ENCODE results near the gene WNT3A. TPM values are rescaled to one million over a fixed set of nuclear protein-coding genes. Genes with fewer than 3 reads are reported as not detected.

WNT3A gene
- total and polyA plus RNA-seq, 3 experiments from 2014 or later = not detected

- H3K27ac Mint-ChIP-seq = peak overlapping the region in 7 of 8 donors; percentile 47 to 96 (median 61)
- Histone ChIP-seq H3K9me3 (ENCODE audit: low read length) (no peaks in the 10 kb centered on the region), H3K27me3 (ENCODE audit: insufficient read depth, low read length, poor library complexity, severe bottlenecking) (no peaks in the 10 kb centered on the region), H3K36me3 (ENCODE audit: insufficient read depth, low read length) (peaks cover 13% of the 10 kb centered on the region), H3K4me3 (ENCODE audit: low read length) (no peak overlapping the region), H3K27ac (ENCODE audit: low read depth, low read length) (no peak overlapping the region), H3K4me1 (ENCODE audit: insufficient read depth, low read length) (peaks cover 30% of the 10 kb centered on the region)
- H3K9me3 Mint-ChIP-seq = no peaks in the 10 kb centered on the region
- peaks cover 0 to 40% (median 5%) of the 10 kb centered on the region in 3 donors for H3K36me3 Mint-ChIP-seq
- H3K27me3 Mint-ChIP-seq = peaks cover 0 to 2% of the 10 kb centered on the region in 2 donors
- H3K4me1 Mint-ChIP-seq = peaks cover 27 to 51% (median 31%) of the 10 kb centered on the region in 3 donors
- H3K4me3 Mint-ChIP-seq = peak overlapping the region; percentile 63 to 94 (median 92)
- no peak for DNase-seq
- ChIA-PET POLR2A (no interaction called here), CTCF (no interaction called here)
These were observed 97.9 kb downstream of the WNT3A start for GRCh38 chr1:228104526-228105269.

- H3K4me1 Mint-ChIP-seq = peaks cover 30 to 57% (median 37%) of the 10 kb centered on the region in 3 donors
- H3K9me3 Mint-ChIP-seq = no peaks in the 10 kb centered on the region
- peak overlapping the region in 3 of 8 donors; percentile 85 to 96 (median 93) for H3K27ac Mint-ChIP-seq
- H3K27me3 ChIP-seq (ENCODE audit: insufficient read depth, low read length, poor library complexity, severe bottlenecking) = no peaks in the 10 kb centered on the region
- CTCF ChIA-PET = interaction anchor here (1.2 kb wide), 1 partner anchor 61 kb away, joined by 3 read pairs; no protein-coding TSS in a partner anchor
- H3K27me3 Mint-ChIP-seq = no peaks in the 10 kb centered on the region
- H3K4me3 Mint-ChIP-seq = peak overlapping the region in 2 of 7 donors; percentile 63 to 94
- no peak overlapping the region for H3K4me3 ChIP-seq (ENCODE audit: low read length)
- no peaks in the 10 kb centered on the region for H3K9me3 ChIP-seq (ENCODE audit: low read length)
- H3K36me3 ChIP-seq (ENCODE audit: insufficient read depth, low read length) = peaks cover 13% of the 10 kb centered on the region
- DNase-seq = no peak
- peaks cover 38% of the 10 kb centered on the region for H3K4me1 ChIP-seq (ENCODE audit: insufficient read depth, low read length)
- POLR2A ChIA-PET = interaction anchor here (0.5 to 1.5 kb wide), 2 partner anchors 34 to 381 kb away, joined by 3 to 4 read pairs; no protein-coding TSS in a partner anchor
- peaks cover 0 to 33% (median 5%) of the 10 kb centered on the region in 3 donors for H3K36me3 Mint-ChIP-seq
- no peak overlapping the region for H3K27ac ChIP-seq (ENCODE audit: low read depth, low read length)
These were observed 98.6 kb downstream of the WNT3A start for GRCh38 chr1:228105270-228105995.

- H3K4me1 ChIP-seq (ENCODE audit: insufficient read depth, low read length) = peaks cover 38% of the 10 kb centered on the region
- no peak overlapping the region for H3K4me3 ChIP-seq (ENCODE audit: low read length)
- H3K27ac ChIP-seq (ENCODE audit: low read depth, low read length) = no peak overlapping the region
- H3K9me3 Mint-ChIP-seq = no peaks in the 10 kb centered on the region
- H3K4me1 Mint-ChIP-seq = peaks cover 30 to 52% (median 34%) of the 10 kb centered on the region in 3 donors
- peaks cover 0 to 31% (median 5%) of the 10 kb centered on the region in 3 donors for H3K36me3 Mint-ChIP-seq
- no peaks in the 10 kb centered on the region for H3K9me3 ChIP-seq (ENCODE audit: low read length)
- ChIA-PET POLR2A (interaction anchor here (0.5 to 1.5 kb wide), 3 partner anchors 33 to 380 kb away, joined by 3 to 4 read pairs (median 3); no protein-coding TSS in a partner anchor), CTCF (interaction anchor here (1.0 to 1.2 kb wide), 2 partner anchors 59 to 60 kb away, joined by 3 read pairs; no protein-coding TSS in a partner anchor)
- H3K27ac Mint-ChIP-seq = peak overlapping the region in 4 of 8 donors; percentile 17 to 85 (median 42)
- peak overlapping the region in 5 of 7 donors; percentile 29 to 94 (median 50) for H3K4me3 Mint-ChIP-seq
- H3K36me3 ChIP-seq (ENCODE audit: insufficient read depth, low read length) = peaks cover 13% of the 10 kb centered on the region
- H3K27me3 ChIP-seq (ENCODE audit: insufficient read depth, low read length, poor library complexity, severe bottlenecking) = no peaks in the 10 kb centered on the region
- H3K27me3 Mint-ChIP-seq = peaks cover 0 to 2% of the 10 kb centered on the region in 2 donors
- DNase-seq = no peak
These were observed 99.4 kb downstream of the WNT3A start for GRCh38 chr1:228105996-228106799.

- Mint-ChIP-seq H3K9me3 (no peaks in the 10 kb centered on the region), H3K36me3 (peaks cover 0 to 26% (median 3%) of the 10 kb centered on the region in 3 donors), H3K27ac (peak overlapping the region in 4 of 8 donors; percentile 26 to 95 (median 66)), H3K4me3 (peak overlapping the region in 6 of 7 donors; percentile 23 to 61 (median 49)), H3K4me1 (peaks cover 24 to 47% (median 28%) of the 10 kb centered on the region in 3 donors), H3K27me3 (peaks cover 0 to 2% of the 10 kb centered on the region in 2 donors)
- Histone ChIP-seq H3K27me3 (ENCODE audit: insufficient read depth, low read length, poor library complexity, severe bottlenecking) (no peaks in the 10 kb centered on the region), H3K36me3 (ENCODE audit: insufficient read depth, low read length) (peaks cover 13% of the 10 kb centered on the region), H3K9me3 (ENCODE audit: low read length) (no peaks in the 10 kb centered on the region), H3K4me1 (ENCODE audit: insufficient read depth, low read length) (peaks cover 33% of the 10 kb centered on the region), H3K27ac (ENCODE audit: low read depth, low read length) (no peak overlapping the region), H3K4me3 (ENCODE audit: low read length) (no peak overlapping the region)
- DNase-seq = no peak
- ChIA-PET POLR2A (interaction anchor here (0.8 to 1.5 kb wide), 2 partner anchors 48 to 380 kb away, joined by 3 read pairs; no protein-coding TSS in a partner anchor), CTCF (interaction anchor here (1.0 to 1.1 kb wide), 2 partner anchors 58 to 394 kb away, joined by 3 read pairs; no protein-coding TSS in a partner anchor)
These were observed 99.9 kb downstream of the WNT3A start for GRCh38 chr1:228106800-228107054.

GRCh38 chr1:228107636-228108035 is 100.8 kb downstream of the WNT3A start:
- Histone ChIP-seq H3K4me3 (ENCODE audit: low read length) (no peak overlapping the region), H3K27ac (ENCODE audit: low read depth, low read length) (no peak overlapping the region), H3K9me3 (ENCODE audit: low read length) (no peaks in the 10 kb centered on the region), H3K27me3 (ENCODE audit: insufficient read depth, low read length, poor library complexity, severe bottlenecking) (no peaks in the 10 kb centered on the region), H3K36me3 (ENCODE audit: insufficient read depth, low read length) (peaks cover 13% of the 10 kb centered on the region), H3K4me1 (ENCODE audit: insufficient read depth, low read length) (peaks cover 31% of the 10 kb centered on the region)
- no peaks in the 10 kb centered on the region for H3K9me3 Mint-ChIP-seq
- CTCF ChIA-PET = interaction anchor here (1.1 kb wide), 1 partner anchor 393 kb away, joined by 3 read pairs; no protein-coding TSS in a partner anchor
- no peak for DNase-seq
- peak overlapping the region in 7 of 8 donors; percentile 58 to 95 (median 92) for H3K27ac Mint-ChIP-seq
- H3K4me3 Mint-ChIP-seq = peak overlapping the region; percentile 59 to 97 (median 92)
- H3K4me1 Mint-ChIP-seq = peaks cover 24 to 43% (median 28%) of the 10 kb centered on the region in 3 donors
- POLR2A ChIA-PET = no interaction called here
- peaks cover 0 to 25% (median 3%) of the 10 kb centered on the region in 3 donors for H3K36me3 Mint-ChIP-seq
- peaks cover 0 to 2% of the 10 kb centered on the region in 2 donors for H3K27me3 Mint-ChIP-seq

- POLR2A ChIA-PET = no interaction called here
- Histone ChIP-seq H3K27me3 (ENCODE audit: insufficient read depth, low read length, poor library complexity, severe bottlenecking) (no peaks in the 10 kb centered on the region), H3K9me3 (ENCODE audit: low read length) (no peaks in the 10 kb centered on the region), H3K36me3 (ENCODE audit: insufficient read depth, low read length) (peaks cover 13% of the 10 kb centered on the region), H3K27ac (ENCODE audit: low read depth, low read length) (peak overlapping the region; percentile 93), H3K4me1 (ENCODE audit: insufficient read depth, low read length) (peaks cover 31% of the 10 kb centered on the region), H3K4me3 (ENCODE audit: low read length) (peak overlapping the region; percentile 92)
- CTCF ChIA-PET = no interaction called here
- Mint-ChIP-seq H3K4me1 (peaks cover 24 to 41% (median 28%) of the 10 kb centered on the region in 3 donors), H3K27ac (peak overlapping the region; percentile 58 to 95 (median 92)), H3K4me3 (peak overlapping the region; percentile 88 to 97 (median 93)), H3K36me3 (peaks cover 0 to 23% (median 3%) of the 10 kb centered on the region in 3 donors), H3K9me3 (no peaks in the 10 kb centered on the region), H3K27me3 (peaks cover 0 to 2% of the 10 kb centered on the region in 2 donors)
- DNase-seq = no peak
These were observed 101.4 kb downstream of the WNT3A start for GRCh38 chr1:228108055-228108690.

GRCh38 chr1:228108742-228109072 is 101.9 kb downstream of the WNT3A start:
- peak overlapping the region; percentile 92 for H3K4me3 ChIP-seq (ENCODE audit: low read length)
- POLR2A ChIA-PET = interaction anchor here (1.3 to 2.5 kb wide), 2 partner anchors 26 to 49 kb away, joined by 4 to 17 read pairs; partner anchors contain the start of gene ARF1
- H3K27ac ChIP-seq (ENCODE audit: low read depth, low read length) = peak overlapping the region; percentile 93

More at GRCh38 chr1:228108742-228109072, 101.9 kb downstream of the WNT3A start:
- Mint-ChIP-seq H3K36me3 (peaks cover 0 to 21% (median 3%) of the 10 kb centered on the region in 3 donors), H3K9me3 (no peaks in the 10 kb centered on the region), H3K4me3 (peak overlapping the region; percentile 88 to 97 (median 93)), H3K27ac (peak overlapping the region; percentile 89 to 98 (median 94)), H3K27me3 (peaks cover 0 to 2% of the 10 kb centered on the region in 2 donors), H3K4me1 (peaks cover 22 to 35% (median 27%) of the 10 kb centered on the region in 3 donors)
- Histone ChIP-seq H3K4me1 (ENCODE audit: insufficient read depth, low read length) (peaks cover 27% of the 10 kb centered on the region), H3K36me3 (ENCODE audit: insufficient read depth, low read length) (peaks cover 13% of the 10 kb centered on the region), H3K9me3 (ENCODE audit: low read length) (no peaks in the 10 kb centered on the region), H3K27me3 (ENCODE audit: insufficient read depth, low read length, poor library complexity, severe bottlenecking) (no peaks in the 10 kb centered on the region)
- CTCF ChIA-PET = interaction anchor here (1.4 kb wide), 1 partner anchor 28 kb away, joined by 5 read pairs; no protein-coding TSS in a partner anchor
- DNase-seq = no peak
